ENCODE measurements around the gene SNRPA.

SNRPA gene

DNA sequence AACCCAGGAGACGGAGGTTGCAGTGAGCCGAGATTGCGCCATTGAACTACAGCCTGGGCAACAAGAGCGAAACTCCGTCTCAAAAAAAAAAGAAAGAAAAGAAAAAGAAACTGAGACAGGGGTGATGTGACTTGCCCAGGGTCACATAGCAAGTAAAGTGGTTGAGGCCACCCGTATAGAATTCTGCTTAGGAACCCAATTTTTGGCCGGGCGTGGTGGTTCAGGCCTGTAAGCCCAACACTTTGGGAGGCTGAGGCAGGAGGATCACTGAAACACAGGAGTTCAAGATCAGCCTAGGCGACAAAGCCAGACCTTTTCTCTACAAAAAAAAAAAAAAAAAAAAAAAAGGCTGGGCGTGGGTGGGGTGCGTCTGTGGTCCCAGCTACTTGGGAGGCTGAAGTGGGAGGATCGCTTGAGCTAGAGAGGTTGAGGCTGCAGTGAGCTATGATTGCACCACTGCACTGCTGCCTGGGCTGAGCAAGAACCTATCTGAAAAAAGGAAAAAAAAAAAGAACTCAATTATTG lies 1.3 kb downstream of the SNRPA start:
- Histone ChIP-seq H3K36me3 (ENCODE audit: low read length) (peaks cover 6% of the 10 kb centered on the region), H3K9me3 (ENCODE audit: insufficient read depth, low read length) (no peaks in the 10 kb centered on the region), H3F3A (ENCODE audit: insufficient read depth) (no peaks in the 10 kb centered on the region), H3K27ac (ENCODE audit: low read depth, low read length) (peak overlapping the region; percentile 91), H3K9me2 (replicated peaks; ENCODE audit: insufficient read depth, low read length) (no peaks in the 10 kb centered on the region), H3K27me3 (ENCODE audit: low read length) (no peaks in the 10 kb centered on the region), H3K9ac (ENCODE audit: low read length) (peak overlapping the region; percentile 84), H3K4me2 (ENCODE audit: low read depth, low read length, poor library complexity, severe bottlenecking) (peak overlapping the region; percentile 80), H4K20me1 (ENCODE audit: low read depth, low read length) (peaks cover 17% of the 10 kb centered on the region), H2AFZ (ENCODE audit: low read depth, low read length, severe bottlenecking) (no peak overlapping the region), H3K4me3 (ENCODE audit: insufficient read depth, low read length, poor library complexity, severe bottlenecking) (peak overlapping the region; percentile 69), H3K79me2 (ENCODE audit: insufficient read depth, low read length) (peaks cover 62% of the 10 kb centered on the region)
- TF ChIP-seq EZH2phosphoT487 (conservative IDR thresholded peaks at IDR 0.05; ENCODE audit: low read length), result no peak
- TF ChIP-seq, protein P1, sequence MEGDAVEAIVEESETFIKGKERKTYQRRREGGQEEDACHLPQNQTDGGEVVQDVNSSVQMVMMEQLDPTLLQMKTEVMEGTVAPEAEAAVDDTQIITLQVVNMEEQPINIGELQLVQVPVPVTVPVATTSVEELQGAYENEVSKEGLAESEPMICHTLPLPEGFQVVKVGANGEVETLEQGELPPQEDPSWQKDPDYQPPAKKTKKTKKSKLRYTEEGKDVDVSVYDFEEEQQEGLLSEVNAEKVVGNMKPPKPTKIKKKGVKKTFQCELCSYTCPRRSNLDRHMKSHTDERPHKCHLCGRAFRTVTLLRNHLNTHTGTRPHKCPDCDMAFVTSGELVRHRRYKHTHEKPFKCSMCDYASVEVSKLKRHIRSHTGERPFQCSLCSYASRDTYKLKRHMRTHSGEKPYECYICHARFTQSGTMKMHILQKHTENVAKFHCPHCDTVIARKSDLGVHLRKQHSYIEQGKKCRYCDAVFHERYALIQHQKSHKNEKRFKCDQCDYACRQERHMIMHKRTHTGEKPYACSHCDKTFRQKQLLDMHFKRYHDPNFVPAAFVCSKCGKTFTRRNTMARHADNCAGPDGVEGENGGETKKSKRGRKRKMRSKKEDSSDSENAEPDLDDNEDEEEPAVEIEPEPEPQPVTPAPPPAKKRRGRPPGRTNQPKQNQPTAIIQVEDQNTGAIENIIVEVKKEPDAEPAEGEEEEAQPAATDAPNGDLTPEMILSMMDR (IDR thresholded peaks at IDR 0.05; ENCODE audit: insufficient read depth, low read length, poor library complexity, severe bottlenecking), result no peak

DNA sequence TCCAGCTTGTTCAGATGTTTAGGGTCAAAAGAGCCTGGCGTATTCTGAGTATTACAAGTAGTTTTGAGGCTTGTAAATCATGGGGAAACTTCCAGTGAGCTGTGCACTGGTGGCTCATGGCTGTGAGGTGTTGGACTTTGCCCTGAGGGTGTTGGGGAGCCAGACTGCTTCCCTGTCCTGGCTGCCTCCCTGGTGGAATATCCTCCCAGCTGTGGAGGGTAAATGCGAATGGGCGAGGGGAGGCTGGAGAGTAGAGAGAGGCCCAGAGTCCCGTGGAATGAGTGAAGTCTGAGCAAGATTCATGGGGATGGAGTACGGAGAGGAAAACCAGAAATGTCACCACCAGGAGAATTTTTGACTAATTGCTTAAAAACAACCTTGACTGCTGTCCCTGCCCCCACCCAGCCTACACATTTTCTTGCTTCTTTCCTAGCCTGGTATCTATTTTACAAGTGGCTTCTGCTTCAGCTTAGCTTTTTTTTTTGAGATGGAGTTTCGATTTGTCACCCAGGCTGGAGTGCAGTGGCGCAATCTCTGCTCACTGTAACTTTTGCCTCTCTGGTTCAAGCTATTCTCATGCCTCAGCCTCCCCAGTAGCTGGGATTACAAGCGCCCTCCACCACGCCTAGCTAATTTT lies 3.7 kb downstream of the SNRPA start:
- Histone ChIP-seq H3K36me3 (ENCODE audit: low read length) (peaks cover 14% of the 10 kb centered on the region), H4K20me1 (ENCODE audit: low read depth, low read length) (peaks cover 21% of the 10 kb centered on the region), H3K9me3 (ENCODE audit: insufficient read depth, low read length) (no peaks in the 10 kb centered on the region), H3K79me2 (ENCODE audit: insufficient read depth, low read length) (peaks cover 76% of the 10 kb centered on the region), H3K4me2 (ENCODE audit: low read depth, low read length, poor library complexity, severe bottlenecking) (peak overlapping the region; percentile 80), H3K27ac (ENCODE audit: low read depth, low read length) (peak overlapping the region; percentile 20; the same call in 1 of the 2 replicates), H3K27me3 (ENCODE audit: low read length) (no peaks in the 10 kb centered on the region), H2AFZ (ENCODE audit: low read depth, low read length, severe bottlenecking) (no peak overlapping the region), H3K9ac (ENCODE audit: low read length) (peak overlapping the region; percentile 23; the same call in 1 of the 2 replicates), H3K4me3 (ENCODE audit: insufficient read depth, low read length, poor library complexity, severe bottlenecking) (peak overlapping the region; percentile 12), H3F3A (ENCODE audit: insufficient read depth) (no peaks in the 10 kb centered on the region), H3K9me2 (replicated peaks; ENCODE audit: insufficient read depth, low read length) (no peaks in the 10 kb centered on the region)
- TF ChIP-seq, protein P1 (IDR thresholded peaks at IDR 0.05; ENCODE audit: insufficient read depth, low read length, poor library complexity, severe bottlenecking), result no peak
- no peak for TF ChIP-seq EZH2phosphoT487 (conservative IDR thresholded peaks at IDR 0.05; ENCODE audit: low read length)

DNA sequence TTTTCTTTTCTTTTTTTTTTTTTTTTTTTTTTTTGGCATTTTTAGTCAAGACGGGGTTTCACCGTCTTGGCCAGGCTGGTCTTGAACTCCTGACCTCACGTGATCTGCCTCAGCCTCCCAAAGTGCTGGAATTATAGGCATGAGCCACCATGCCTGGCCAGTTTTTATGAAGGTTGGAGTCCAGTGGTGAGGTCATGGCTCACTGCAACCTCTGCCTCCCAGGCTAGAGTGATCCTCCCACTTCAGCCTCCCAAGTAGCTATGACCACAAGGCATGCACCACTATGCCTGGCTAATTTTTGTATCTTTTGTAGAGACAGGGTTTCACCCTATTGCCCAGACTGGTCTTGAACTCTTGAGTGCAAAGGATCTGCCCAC lies 4.2 kb downstream of the SNRPA start:
- Histone ChIP-seq H3K79me2 (ENCODE audit: insufficient read depth, low read length) (peaks cover 81% of the 10 kb centered on the region), H3K4me3 (ENCODE audit: insufficient read depth, low read length, poor library complexity, severe bottlenecking) (no peak overlapping the region), H3F3A (ENCODE audit: insufficient read depth) (no peaks in the 10 kb centered on the region), H4K20me1 (ENCODE audit: low read depth, low read length) (peaks cover 24% of the 10 kb centered on the region), H3K27ac (ENCODE audit: low read depth, low read length) (no peak overlapping the region), H3K36me3 (ENCODE audit: low read length) (peaks cover 19% of the 10 kb centered on the region), H3K9ac (ENCODE audit: low read length) (no peak overlapping the region), H3K9me2 (replicated peaks; ENCODE audit: insufficient read depth, low read length) (no peaks in the 10 kb centered on the region), H3K4me2 (ENCODE audit: low read depth, low read length, poor library complexity, severe bottlenecking) (peak overlapping the region; percentile 80), H3K9me3 (ENCODE audit: insufficient read depth, low read length) (no peaks in the 10 kb centered on the region), H2AFZ (ENCODE audit: low read depth, low read length, severe bottlenecking) (no peak overlapping the region), H3K27me3 (ENCODE audit: low read length) (no peaks in the 10 kb centered on the region)
- no peak for TF ChIP-seq EZH2phosphoT487 (conservative IDR thresholded peaks at IDR 0.05; ENCODE audit: low read length)
- TF ChIP-seq, protein P1 (IDR thresholded peaks at IDR 0.05; ENCODE audit: insufficient read depth, low read length, poor library complexity, severe bottlenecking), result no peak
